ENCODE measurements around the gene ATP1B1. TPM values are rescaled to one million over a fixed set of nuclear protein-coding genes. Genes with fewer than 3 reads are reported as not detected.

The ATP1B1 gene
- 100 to 1,000 TPM in 2 of 4 donors, 10 to 100 TPM in 2; 87.0 to 222 (median 153) TPM for total RNA-seq

DNA sequence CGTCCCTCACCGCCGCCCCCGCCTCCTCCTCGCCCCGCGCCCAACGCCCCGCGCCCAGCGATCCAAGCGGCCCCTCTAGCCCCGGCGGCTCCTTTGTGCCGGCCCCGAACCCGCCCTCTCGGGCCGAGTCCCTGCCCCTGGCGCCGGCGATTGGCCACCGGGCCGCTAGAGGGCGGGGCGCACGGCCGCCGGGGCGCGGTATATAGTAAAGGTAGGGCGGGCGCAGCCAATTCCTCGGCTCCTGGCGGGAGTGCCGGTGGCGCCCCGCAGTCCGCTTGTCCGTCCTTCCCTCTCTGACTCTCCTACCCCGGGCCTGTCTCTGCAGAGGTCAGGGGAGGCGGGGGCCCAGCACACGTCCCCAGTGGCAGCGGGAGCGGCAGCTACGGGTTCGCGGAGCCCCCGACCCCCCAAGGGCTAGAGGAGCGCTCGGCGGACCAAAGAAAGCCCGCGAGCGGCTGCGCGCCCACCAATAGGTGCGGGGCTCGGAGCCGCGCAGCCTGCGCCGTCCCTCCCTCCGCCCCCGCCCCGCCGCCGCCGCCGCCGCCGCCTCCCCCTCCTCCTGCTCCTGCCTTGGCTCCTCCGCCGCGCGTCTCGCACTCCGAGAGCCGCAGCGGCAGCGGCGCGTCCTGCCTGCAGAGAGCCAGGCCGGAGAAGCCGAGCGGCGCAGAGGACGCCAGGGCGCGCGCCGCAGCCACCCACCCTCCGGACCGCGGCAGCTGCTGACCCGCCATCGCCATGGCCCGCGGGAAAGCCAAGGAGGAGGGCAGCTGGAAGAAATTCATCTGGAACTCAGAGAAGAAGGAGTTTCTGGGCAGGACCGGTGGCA, at the start of gene ATP1B1:
TSS of gene ATP1B1 (plus strand) at position 596 of the 826 bp plus-strand sequence. CDS start at position 736, 140 bp downstream.
- Histone ChIP-seq H3K4me1 (peaks cover 35 to 86% (median 41%) of the 10 kb centered on the region in 3 donors), H3K27ac (peak within 1 kb of the TSS; percentile 90 to 97 (median 93)), H3K36me3 (peaks cover 0 to 2% (median 0%) of the 10 kb centered on the region in 3 donors), H3K27me3 (peaks cover 0 to 4% (median 0%) of the 10 kb centered on the region in 4 donors), H3K4me3 (peak within 1 kb of the TSS; percentile 69 to 95 (median 74)), H3K9me3 (no peaks in the 10 kb centered on the region)
- WGBS, 2 donors: 0% methylated on average over 3 to 9 of the region's 100 CpGs
- peak; percentile 26 for DNase-seq
- peak in 3 of 4 donors; percentile 76 to 95 (median 93) for TF ChIP-seq POLR2A (IDR thresholded peaks at IDR 0.05)
- TF ChIP-seq CTCF (IDR thresholded peaks at IDR 0.05): peak; percentile 53 to 91 (median 77)
- intact Hi-C loops (cut with DNase I): no loop called here

GRCh38 chr1:169059421-169059820, 47.1 kb upstream of the ATP1B1 start:
- no peak for DNase-seq
- peaks cover 0 to 5% (median 0%) of the 10 kb centered on the region in 3 donors for H3K9me3 ChIP-seq
- intact Hi-C loops (cut with DNase I): no loop called here
- WGBS, 2 donors: 67 to 82% methylated on average over 1 of the region's 1 CpG
- peaks cover 0 to 11% (median 0%) of the 10 kb centered on the region in 3 donors for H3K4me1 ChIP-seq
- no peaks in the 10 kb centered on the region for H3K36me3 ChIP-seq
- no peak overlapping the region for H3K4me3 ChIP-seq
- H3K27ac ChIP-seq: peak overlapping the region in 2 of 4 donors; percentile 20 to 42
- no peak for TF ChIP-seq CTCF (IDR thresholded peaks at IDR 0.05)
- TF ChIP-seq POLR2A (IDR thresholded peaks at IDR 0.05): no peak
- no peaks in the 10 kb centered on the region for H3K27me3 ChIP-seq

DNA sequence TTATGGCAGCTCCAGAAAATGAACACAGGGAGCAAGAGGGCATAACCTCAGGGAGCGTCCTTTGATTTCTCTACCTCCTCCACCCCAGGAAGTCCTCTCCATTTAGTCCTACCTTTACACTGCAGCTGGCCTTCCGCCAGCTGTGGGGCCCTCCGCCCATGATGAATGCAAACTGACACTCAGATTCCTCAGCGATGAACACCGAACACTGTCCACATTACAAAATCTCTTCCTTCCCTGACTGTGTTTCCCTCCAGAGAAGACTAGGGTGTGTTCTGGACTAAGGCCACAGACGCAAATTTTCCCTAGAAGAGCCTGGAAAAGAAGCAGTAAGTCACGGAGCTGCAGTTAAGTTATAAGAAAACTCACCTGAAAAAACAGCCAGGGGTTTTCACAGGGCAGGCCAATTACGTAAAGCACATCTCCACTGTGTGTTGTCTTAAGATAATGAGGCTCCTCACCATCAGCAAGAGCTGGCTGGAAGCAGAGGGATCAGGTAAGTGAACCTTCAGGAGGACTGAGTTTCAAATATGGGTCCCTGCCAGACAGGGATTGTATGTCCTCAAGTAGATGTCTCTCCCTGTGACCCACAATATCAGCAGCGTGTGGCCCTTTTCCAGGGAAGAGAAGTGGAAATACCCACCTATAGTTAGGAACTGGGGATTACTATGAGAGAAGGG, 46.3 kb upstream of the ATP1B1 start:
- peaks cover 0 to 5% (median 0%) of the 10 kb centered on the region in 3 donors for H3K9me3 ChIP-seq
- intact Hi-C loops (cut with DNase I): no loop called here
- DNase-seq: no peak
- no peak overlapping the region for H3K4me3 ChIP-seq
- TF ChIP-seq POLR2A (IDR thresholded peaks at IDR 0.05) (no peak), CTCF (IDR thresholded peaks at IDR 0.05) (no peak)
- H3K27me3 ChIP-seq: no peaks in the 10 kb centered on the region
- peaks cover 0 to 11% (median 0%) of the 10 kb centered on the region in 3 donors for H3K4me1 ChIP-seq
- H3K36me3 ChIP-seq: no peaks in the 10 kb centered on the region
- H3K27ac ChIP-seq: peak overlapping the region; percentile 1 to 42 (median 20)
- WGBS, 2 donors: 62 to 82% methylated on average over 6 to 9 of the region's 9 CpGs

DNA sequence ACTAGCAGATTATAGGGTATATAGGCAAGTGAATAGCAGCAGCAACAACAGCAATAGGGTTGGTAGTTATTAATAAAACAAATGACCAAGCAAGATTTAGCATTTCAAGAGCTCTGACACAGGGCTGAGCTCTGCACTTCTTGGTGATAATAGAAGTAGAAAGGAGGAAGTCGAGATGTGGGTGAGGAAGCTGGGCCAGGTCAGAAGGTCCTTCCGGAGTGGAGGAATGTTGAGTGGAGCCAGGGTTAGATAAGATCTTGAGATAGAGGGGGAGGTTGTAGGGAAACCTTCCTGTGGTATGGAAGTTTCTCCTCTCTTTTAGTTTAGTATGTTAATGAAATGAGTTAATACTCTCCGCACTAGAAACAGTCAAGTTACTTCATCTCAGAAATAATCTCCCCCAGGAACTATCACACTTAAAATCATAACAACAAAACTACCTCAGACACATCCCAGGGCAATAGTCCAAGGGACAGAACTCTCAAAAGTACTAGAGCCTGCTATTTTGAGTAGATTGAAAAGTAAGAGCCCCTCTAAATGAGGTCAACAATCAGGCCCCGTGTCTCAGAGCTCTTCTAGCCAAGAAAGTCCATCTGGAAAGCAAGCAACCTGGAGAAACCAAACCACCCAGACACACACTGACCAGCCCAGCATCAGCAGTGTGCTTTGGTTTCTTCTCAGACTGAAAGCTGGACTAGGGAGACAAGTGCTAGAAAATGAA, 45.4 kb upstream of the ATP1B1 start:
- TF ChIP-seq CTCF (IDR thresholded peaks at IDR 0.05): no peak
- no peak for TF ChIP-seq POLR2A (IDR thresholded peaks at IDR 0.05)
- no peak overlapping the region for H3K4me3 ChIP-seq
- H3K4me1 ChIP-seq: peaks cover 0 to 11% (median 0%) of the 10 kb centered on the region in 3 donors
- 60 to 67% methylated on average over 4 of the region's 4 CpGs for WGBS, 2 donors
- H3K27me3 ChIP-seq: no peaks in the 10 kb centered on the region
- H3K9me3 ChIP-seq: peaks cover 0 to 5% (median 0%) of the 10 kb centered on the region in 3 donors
- intact Hi-C loops (cut with DNase I): no loop called here
- DNase-seq: no peak
- peak overlapping the region in 1 of 4 donors; percentile 42 for H3K27ac ChIP-seq
- no peaks in the 10 kb centered on the region for H3K36me3 ChIP-seq
